ENCODE measurements around the gene RNF225. TPM values are rescaled to one million over a fixed set of nuclear protein-coding genes. Genes with fewer than 3 reads are reported as not detected.

Gene RNF225
- total and polyA plus RNA-seq, 2 donors (not counting 3 experiments of a cell fraction or from before 2014, with no cell fraction given): 0.58 TPM; not detected in 1

DNA sequence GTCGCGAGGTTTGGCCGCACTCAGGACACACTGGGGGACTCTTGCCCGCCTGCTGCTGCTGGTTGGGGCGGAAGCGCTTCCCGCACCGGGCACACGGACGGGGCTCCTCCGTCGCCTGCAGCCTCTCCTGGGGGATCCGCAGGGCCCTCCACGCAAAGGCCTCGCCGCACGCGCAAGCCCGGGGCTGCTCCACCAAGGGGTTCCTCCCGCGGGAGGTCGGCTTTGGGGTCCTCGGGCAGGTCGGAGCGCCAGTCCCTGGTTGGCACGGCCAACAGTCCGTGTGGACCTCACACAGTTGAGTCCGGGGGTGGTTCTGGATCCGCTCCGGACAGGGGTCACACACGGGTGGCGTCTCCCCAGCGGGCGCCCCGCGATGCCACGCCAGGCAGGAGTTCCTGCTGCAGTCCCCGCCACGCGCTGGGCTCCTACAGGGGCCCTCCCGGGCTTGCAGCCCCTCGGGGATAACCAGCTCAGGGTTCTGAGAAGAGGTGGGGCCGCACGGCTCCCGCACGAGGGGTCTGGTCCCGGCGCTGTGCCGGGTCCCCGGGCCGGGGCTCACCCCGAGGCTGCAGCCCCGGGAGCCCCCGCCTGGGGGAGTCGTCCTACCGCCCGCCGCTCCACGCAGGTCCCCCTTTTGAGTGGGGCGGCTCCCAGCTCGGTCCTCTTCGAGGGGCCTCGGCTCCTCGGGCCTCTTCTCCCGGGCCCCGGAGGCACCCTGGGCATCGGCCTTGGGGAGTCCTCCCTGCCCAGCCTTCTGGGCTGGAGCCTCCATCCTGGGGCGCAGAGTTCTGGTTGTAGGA lies 26.7 kb upstream of the RNF225 start:
- FAIRE-seq (no peak), DNase-seq (ENCODE audit: low read depth, low spot score) (no peak)
- Histone ChIP-seq H3K4me1 (ENCODE audit: control insufficient read depth, extremely low read depth, insufficient read depth, low read length) (no peaks in the 10 kb centered on the region), H3K36me3 (ENCODE audit: control insufficient read depth in 2 of 2, extremely low read depth in 1 of 2, insufficient read depth in 2 of 2, low read length in 2 of 2) (no peaks in the 10 kb centered on the region), H4K20me1 (replicated peaks; ENCODE audit: control insufficient read depth, extremely low read depth, insufficient read depth, low read length) (no peaks in the 10 kb centered on the region), H3K4me3 (replicated peaks in 1 of 3; ENCODE audit: insufficient read depth in 1 of 3, low read depth in 1 of 3, low read length in 3 of 3) (no peak overlapping the region), H3K9me3 (replicated peaks; ENCODE audit: control insufficient read depth, insufficient read depth, low read length) (no peaks in the 10 kb centered on the region), H3K9me1 (replicated peaks; ENCODE audit: control insufficient read depth, extremely low read depth, insufficient read depth, low read length) (no peaks in the 10 kb centered on the region), H3K27ac (ENCODE audit: insufficient read depth, low read depth, low read length) (no peak overlapping the region), H2AFZ (ENCODE audit: low read depth, low read length) (no peak overlapping the region), H3K79me2 (ENCODE audit: control insufficient read depth, insufficient read depth, low read length) (no peaks in the 10 kb centered on the region), H3K9ac (replicated peaks; ENCODE audit: extremely low read depth, insufficient read depth, low read length) (no peak overlapping the region), H3K27me3 (ENCODE audit: control insufficient read depth in 2 of 2, insufficient read depth in 2 of 2, low read length in 2 of 2) (peaks cover 10 to 28% of the 10 kb centered on the region in 2 experiments), H3K4me2 (ENCODE audit: insufficient read depth, low read length) (no peak overlapping the region)
- CTCF ChIA-PET: no interaction called here
- TF ChIP-seq JUN (IDR thresholded peaks at IDR 0.05; ENCODE audit: borderline replicate concordance, insufficient read depth, insufficient read length, low read depth): no peak
- no peak for TF ChIP-seq GATA2 (IDR thresholded peaks at IDR 0.05; ENCODE audit: insufficient read depth, insufficient read length, low read depth, low read length)
- TF ChIP-seq POLR2AphosphoS5 (IDR thresholded peaks at IDR 0.05; ENCODE audit: insufficient read depth, low read depth, low read length): no peak
- TF ChIP-seq POLR2A (IDR thresholded peaks at IDR 0.05; ENCODE audit: low read depth, low read length): no peak
- no peak for TF ChIP-seq CTCF (IDR thresholded peaks at IDR 0.05; ENCODE audit: extremely low read depth in 1 of 2, insufficient read depth in 1 of 2, low read depth in 1 of 2, low read length in 2 of 2)
- dilution Hi-C loops (cut with MboI; ENCODE audit: extremely low pct_ligation_motif_present, low sequenced_read_pairs) (no loop called here), intact Hi-C loops (cut with micrococcal nuclease) (no loop called here)
- POLR2A ChIA-PET: no interaction called here
- BruUV-seq (replicated peaks): no TSS peak

All from endothelial cell of umbilical vein (primary cell).